H1 (cell line): ENCODE results near the gene STAT3. TPM values are rescaled to one million over a fixed set of nuclear protein-coding genes. Genes with fewer than 3 reads are reported as not detected.

Source experiments
- CTCF ChIA-PET: fragments of 300-600 bp; sonication (Branson Sonifier 250); formaldehyde crosslinking; loops from one replicate; lab custom pipeline; 2021; ENCODE audit not compliant: partially characterized antibody; lab: Charles Lee
- POLR2A ChIA-PET: fragments of 300-600 bp; sonication (Branson Sonifier 250); formaldehyde crosslinking; loops from one replicate; lab custom pipeline; 2021; ENCODE audit warnings: inconsistent platforms; ENCODE audit not compliant: partially characterized antibody; lab: Charles Lee
- DNase-seq, 2 experiments: peaks; one replicate each; pipeline versions ENCODE4 v3.0.0 to v3.0.0-alpha.2; 2010 to 2022; ENCODE audit warnings: low spot score in 2 of 2, low read depth in 1 of 2, mixed read lengths in 1 of 2
- FAIRE-seq: peaks from 2 replicates; lab custom pipeline; 2011; peaks lifted over from hg19 to GRCh38; lab: Jason Lieb, UNC
- H2AFZ ChIP-seq: 2 replicates; pipeline ENCODE4 v1.8.1; 2012; ENCODE audit warnings: low read length, inconsistent platforms
- H2AK5ac ChIP-seq: 2 replicates; pipeline ENCODE4 v1.6.1; 2013; ENCODE audit warnings: low read depth, low read length
- H2BK120ac ChIP-seq: replicated peaks from 2 replicates; pipeline ENCODE3; 2013; ENCODE audit warnings: low read depth, low read length, inconsistent platforms
- H2BK12ac ChIP-seq: 2 replicates; pipeline ENCODE4 v1.6.1; 2013; ENCODE audit warnings: low read depth, low read length
- H2BK15ac ChIP-seq: 2 replicates; pipeline ENCODE4 v1.6.1; 2013; ENCODE audit warnings: low read length
- H2BK20ac ChIP-seq: 2 replicates; pipeline ENCODE4 v1.6.1; 2013; ENCODE audit warnings: low read length
- H2BK5ac ChIP-seq: 2 replicates; pipeline ENCODE4 v1.6.1; 2013; ENCODE audit warnings: low read depth, low read length
- H3K14ac ChIP-seq: 2 replicates; pipeline ENCODE4 v1.6.1; 2013; ENCODE audit warnings: inconsistent platforms; ENCODE audit not compliant: insufficient read length
- H3K18ac ChIP-seq: 2 replicates; pipeline ENCODE4 v1.6.1; 2013; ENCODE audit warnings: low read length; ENCODE audit errors: extremely low read depth
- H3K23ac ChIP-seq: 2 replicates; pipeline ENCODE4 v1.6.1; 2013; ENCODE audit warnings: inconsistent platforms; ENCODE audit not compliant: insufficient read length
- H3K23me2 ChIP-seq: 2 replicates; pipeline ENCODE4 v1.6.1; 2013; ENCODE audit warnings: low read depth, low read length
- H3K27ac ChIP-seq: 2 replicates; pipeline ENCODE4 v1.6.1; 2011; ENCODE audit warnings: low read depth, low read length, inconsistent platforms
- H3K27me3 ChIP-seq, 4 experiments: replicated peaks in 1 of 4; 1 replicate in 1 of 4; 2 replicates in 3 of 4; pipeline versions ENCODE4 v1.6.1 to v1.8.1; 2011 to 2013; ENCODE audit warnings: low read length in 3 of 4, mild to moderate bottlenecking in 3 of 4, inconsistent platforms in 2 of 4, mixed read lengths in 2 of 4, moderate library complexity in 1 of 4; ENCODE audit not compliant: control insufficient read depth in 3 of 4, insufficient read depth in 3 of 4; ENCODE audit errors: extremely low read depth in 1 of 4
- H3K36me3 ChIP-seq, 4 experiments: 2 replicates each; pipeline versions ENCODE4 v1.6.1 to v1.8.1; 2011 to 2013; ENCODE audit warnings: mild to moderate bottlenecking in 4 of 4, low read length in 3 of 4, moderate library complexity in 2 of 4, control low read depth in 1 of 4, inconsistent platforms in 1 of 4; ENCODE audit not compliant: insufficient read depth in 4 of 4, control insufficient read depth in 2 of 4
- H3K4ac ChIP-seq: replicated peaks from 2 replicates; pipeline ENCODE3; 2013; ENCODE audit warnings: low read length, low read depth, mixed read lengths, inconsistent platforms; ENCODE audit not compliant: insufficient read length
- H3K4me1 ChIP-seq, 4 experiments: replicated peaks in 1 of 4; 1 replicate in 1 of 4; 2 replicates in 3 of 4; pipeline versions ENCODE4 v1.6.1 to v1.8.1; 2011 to 2013; ENCODE audit warnings: low read length in 3 of 4, inconsistent platforms in 2 of 4, mixed read lengths in 1 of 4; ENCODE audit not compliant: insufficient read depth in 4 of 4, control insufficient read depth in 3 of 4
- H3K4me2 ChIP-seq, 2 experiments: 2 replicates each; pipeline versions ENCODE4 v1.6.1 to v1.8.1; 2011 to 2013; ENCODE audit warnings: low read depth in 2 of 2, low read length in 2 of 2, control low read depth in 1 of 2, inconsistent platforms in 1 of 2, mild to moderate bottlenecking in 1 of 2; ENCODE audit not compliant: insufficient read depth in 1 of 2
- H3K4me3 ChIP-seq, 4 experiments: fragments of 200-600, 300-600 bp in 1 of 4; sonication (generic), shearing (Covaris generic), sonication (Bioruptor Twin) in 1 of 4; 2 replicates each; pipeline versions ENCODE4 v1.5.1 to v1.8.1; 2011 to 2016; ENCODE audit warnings: low read length in 4 of 4, low read depth in 3 of 4, control low read depth in 2 of 4, inconsistent platforms in 2 of 4, mild to moderate bottlenecking in 2 of 4, mixed read lengths in 1 of 4, moderate library complexity in 1 of 4; ENCODE audit not compliant: insufficient read depth in 2 of 4; ENCODE audit errors: extremely low read depth in 1 of 4
- H3K56ac ChIP-seq: replicated peaks from 2 replicates; pipeline ENCODE3; 2013; ENCODE audit warnings: low read depth, mild to moderate bottlenecking, mixed read lengths, low read length, inconsistent platforms; ENCODE audit not compliant: insufficient read length
- H3K79me1 ChIP-seq: 2 replicates; pipeline ENCODE4 v1.6.1; 2013; ENCODE audit warnings: low read depth, low read length, control low read depth
- H3K79me2 ChIP-seq, 2 experiments: 2 replicates each; pipeline versions ENCODE4 v1.6.1 to v1.8.1; 2012 to 2013; ENCODE audit warnings: low read length in 2 of 2, mild to moderate bottlenecking in 2 of 2, inconsistent platforms in 1 of 2; ENCODE audit not compliant: insufficient read depth in 2 of 2, control insufficient read depth in 1 of 2
- H3K9ac ChIP-seq, 4 experiments: replicated peaks in 1 of 4; 1 replicate in 1 of 4; 2 replicates in 3 of 4; pipeline versions ENCODE4 v1.6.1 to v1.8.1; 2011 to 2013; ENCODE audit warnings: low read depth in 3 of 4, low read length in 3 of 4, control low read depth in 2 of 4, mild to moderate bottlenecking in 2 of 4, moderate library complexity in 2 of 4, inconsistent platforms in 1 of 4; ENCODE audit errors: extremely low read depth in 1 of 4
- H3K9me3 ChIP-seq, 2 experiments: 2 replicates each; pipeline versions ENCODE4 v1.6.1 to v1.8.1; 2012 to 2013; ENCODE audit warnings: mild to moderate bottlenecking in 2 of 2, moderate library complexity in 2 of 2, control low read depth in 1 of 2, inconsistent platforms in 1 of 2, low read depth in 1 of 2, low read length in 1 of 2, mixed read lengths in 1 of 2; ENCODE audit not compliant: insufficient read depth in 2 of 2
- H4K20me1 ChIP-seq, 2 experiments: replicated peaks in 1 of 2; 2 replicates each; pipeline versions ENCODE3 to v1.8.1; 2011 to 2013; ENCODE audit warnings: inconsistent platforms in 2 of 2, low read length in 2 of 2, mild to moderate bottlenecking in 1 of 2; ENCODE audit not compliant: insufficient read depth in 2 of 2, control insufficient read depth in 1 of 2
- H4K5ac ChIP-seq: 2 replicates; pipeline ENCODE4 v1.6.1; 2013; ENCODE audit warnings: low read length, low read depth, mixed read lengths, inconsistent platforms; ENCODE audit not compliant: insufficient read length
- H4K8ac ChIP-seq: 2 replicates; pipeline ENCODE4 v1.8.0; 2013; ENCODE audit warnings: mild to moderate bottlenecking, moderate library complexity, low read length, inconsistent platforms; ENCODE audit not compliant: insufficient read depth; ENCODE audit errors: extremely low read depth
- H4K91ac ChIP-seq: replicated peaks from 2 replicates; pipeline ENCODE3; 2013; ENCODE audit warnings: low read length, mixed read lengths, inconsistent platforms; ENCODE audit not compliant: insufficient read length
- CHD1 ChIP-seq: IDR thresholded peaks from 2 replicates; pipeline ENCODE4 v1.6.1; 2012; ENCODE audit warnings: low read depth, low read length, improper control_type of control experiment
- KDM4A ChIP-seq: IDR thresholded peaks from one replicate; pipeline ENCODE4 v1.7.1; 2012; ENCODE audit warnings: low read depth, mild to moderate bottlenecking, moderate library complexity, low read length, inconsistent platforms; ENCODE audit not compliant: severe bottlenecking
- POLR2AphosphoS5 ChIP-seq: IDR thresholded peaks from 2 replicates; pipeline ENCODE4 v1.6.1; 2011; ENCODE audit warnings: low read depth, low read length
- TAF7 ChIP-seq: optimal IDR thresholded peaks from 2 replicates; pipeline ENCODE3; 2011; ENCODE audit warnings: low read depth, mild to moderate bottlenecking, inconsistent platforms, low read length, moderate library complexity, borderline replicate concordance
- WGBS, 2 experiments: shearing (Covaris generic) in 1 of 2; methylation state at CpG; one replicate each; pipeline versions ENCODE4 v1.1.6 to v1.1.7; 2013 to 2015; ENCODE audit warnings: low lambda C conversion rate in 2 of 2, mixed read lengths in 2 of 2, inconsistent platforms in 1 of 2, low coverage in 1 of 2, missing lambda C conversion rate in 1 of 2; ENCODE audit not compliant: insufficient replicate concordance in 2 of 2, insufficient coverage in 1 of 2, insufficient read length in 1 of 2; ENCODE audit errors: extremely low coverage in 1 of 2, missing lambda C conversion rate in 1 of 2; 5-methylcytosine and 5-hydroxymethylcytosine counted together
- polyA plus RNA-seq, 7 experiments: library from polyadenylated mRNA; depleted of rRNA in 3 of 7; stranded (reverse) in 5 of 7; unstranded in 2 of 7; fragments of >200 nt in 5 of 7; fragments of 200-250 nt in 2 of 7; gene quantifications; 1 replicate in 5 of 7; 2 replicates in 1 of 7; 4 replicates in 1 of 7; pipeline versions ENCODE4 v1.2.1 to v1.2.3, GENCODE V29; 2011 to 2013; ENCODE audit warnings: missing spikeins in 2 of 7, mixed read lengths in 2 of 7
- total RNA-seq: library from RNA; stranded (reverse); fragmentation: NEBNext Ultra II Directional; extraction: Animal tissue kit (Norgen Biotek cat#: 25700); gene quantifications from 2 replicates; pipeline ENCODE4 v1.2.1, GENCODE V29; 2021

The STAT3 gene
- total and polyA plus RNA-seq, 2 of the 8 experiments (the other 6 are each of a cell fraction or from before 2014, with no cell fraction given): 38.4 to 94.1 TPM

GRCh38 chr17:42310787-42311215 is 77.4 kb downstream of the STAT3 start:
- Histone ChIP-seq H3K9me3 (no peaks in the 10 kb centered on the region), H3K18ac (no peak overlapping the region), H3K56ac (no peak overlapping the region), H3K4me2 (peak overlapping the region in 1 of 2 experiments; percentile 16; a peak in 1 of 4 replicates), H2BK20ac (no peak overlapping the region), H4K8ac (no peak overlapping the region), H3K4me3 (no peak overlapping the region), H3K79me1 (no peaks in the 10 kb centered on the region; the same call in 1 of the 2 replicates), H4K5ac (no peak overlapping the region), H3K9ac (no peak overlapping the region), H3K27ac (peak overlapping the region; percentile 30; the same call in 1 of the 2 replicates), H3K36me3 (peaks cover 2 to 10% (median 6%) of the 10 kb centered on the region in 4 experiments; a peak in 5 of 8 replicates), H2BK5ac (no peak overlapping the region), H3K79me2 (no peaks in the 10 kb centered on the region), H3K14ac (no peak overlapping the region), H2AK5ac (peak overlapping the region; percentile 17; the same call in 1 of the 2 replicates), H3K23ac (no peak overlapping the region), H3K23me2 (no peaks in the 10 kb centered on the region), H3K4me1 (peaks cover 5 to 20% (median 8%) of the 10 kb centered on the region in 4 experiments; a peak in 6 of 7 replicates), H3K27me3 (no peaks in the 10 kb centered on the region), H3K4ac (no peak overlapping the region), H2BK120ac (no peak overlapping the region), H2BK15ac (0 out of 2 replicates have a peak overlapping the region, but pooled peaks have one; percentile 61), H2AFZ (no peak overlapping the region), H4K91ac (no peak overlapping the region), H2BK12ac (peak overlapping the region; percentile 30; the same call in 1 of the 2 replicates), H4K20me1 (peaks cover 0 to 3% of the 10 kb centered on the region in 2 experiments)
- 86% methylated on average over 9 of the region's 9 CpGs; no CpG with 5 or more reads in 1 of the 2 experiments for WGBS, 2 experiments
- TF ChIP-seq TAF7 (no peak), POLR2AphosphoS5 (0 out of 2 replicates have a peak, but pooled peaks have one; percentile 8), KDM4A (no peak), CHD1 (no peak)
- DNase-seq: no peak
- no peak for FAIRE-seq
- ChIA-PET CTCF (interaction anchor here (0.9 to 24.6 kb wide), 11 partner anchors 9 to 216 kb away, joined by 3 to 542 read pairs (median 9); partner anchors contain the start of gene GHDC), POLR2A (interaction anchor here (1.0 to 4.8 kb wide), 7 partner anchors 9 to 96 kb away, joined by 3 to 33 read pairs (median 4); partner anchors contain the start of gene STAT5A)
